Ishikawa (cell line): ENCODE results near the gene TMSB4X.
A peak's percentile ranks its signal among the peaks of the same experiment; 100 is the strongest.

ENCODE experiments used
- CEBPB ChIP-seq: IDR thresholded peaks from 2 replicates; pipeline ENCODE4 v1.6.1; 2012
- CREB1 ChIP-seq: IDR thresholded peaks from 2 replicates; pipeline ENCODE4 v1.6.1; 2012; ENCODE audit warnings: low read depth
- EGR1 ChIP-seq: IDR thresholded peaks from 2 replicates; pipeline ENCODE4 v1.6.1; 2012
- EP300 ChIP-seq: IDR thresholded peaks from 2 replicates; pipeline ENCODE4 v1.6.1; 2012; ENCODE audit warnings: borderline replicate concordance
- FOXM1 ChIP-seq: IDR thresholded peaks from 2 replicates; pipeline ENCODE4 v1.6.1; 2012; ENCODE audit warnings: low read depth, borderline replicate concordance
- MAX ChIP-seq: IDR thresholded peaks from 2 replicates; pipeline ENCODE4 v1.6.1; 2012
- NFIC ChIP-seq: IDR thresholded peaks from 2 replicates; pipeline ENCODE4 v1.6.1; 2012
- RAD21 ChIP-seq: IDR thresholded peaks from 2 replicates; pipeline ENCODE4 v1.6.1; 2012; ENCODE audit warnings: low read depth
- REST ChIP-seq: IDR thresholded peaks from 2 replicates; pipeline ENCODE4 v1.6.1; 2012; ENCODE audit warnings: low read depth, mild to moderate bottlenecking
- TAF1 ChIP-seq: IDR thresholded peaks from 2 replicates; pipeline ENCODE4 v1.6.1; 2012; ENCODE audit warnings: low read depth, mild to moderate bottlenecking
- TCF12 ChIP-seq: IDR thresholded peaks from 2 replicates; pipeline ENCODE4 v1.6.1; 2012; ENCODE audit warnings: low read depth
- TEAD4 ChIP-seq: IDR thresholded peaks from 2 replicates; pipeline ENCODE4 v1.6.1; 2012
- USF1 ChIP-seq: IDR thresholded peaks from 2 replicates; pipeline ENCODE4 v1.6.1; 2012
- YY1 ChIP-seq: IDR thresholded peaks from 2 replicates; pipeline ENCODE4 v1.6.1; 2012; ENCODE audit warnings: low read depth
- ZBTB7A ChIP-seq: IDR thresholded peaks from 2 replicates; pipeline ENCODE4 v1.6.1; 2012; ENCODE audit warnings: low read depth

Gene TMSB4X

GRCh38 chrX:12977761-12978204 lies 2.9 kb downstream of the TMSB4X start:
- TF ChIP-seq YY1: no peak
- TF ChIP-seq TAF1: no peak
- no peak for TF ChIP-seq NFIC
- no peak for TF ChIP-seq CEBPB
- TF ChIP-seq TEAD4: no peak
- TF ChIP-seq RAD21: no peak
- TF ChIP-seq EP300: no peak

GRCh38 chrX:12978205-12979025 lies 3.5 kb downstream of the TMSB4X start:
- TF ChIP-seq NFIC (0 out of 2 replicates have a peak, but pooled peaks have one; percentile 25), USF1 (no peak), FOXM1 (peak; percentile 24; the same call in 1 of the 2 replicates)

- TF ChIP-seq ZBTB7A: no peak
- TF ChIP-seq EGR1: no peak
- TF ChIP-seq FOXM1: no peak
- TF ChIP-seq TCF12: no peak
- no peak for TF ChIP-seq NFIC
- no peak for TF ChIP-seq RAD21
- TF ChIP-seq CREB1: no peak
- no peak for TF ChIP-seq MAX
Measured at GRCh38 chrX:12979026-12979607, 4.2 kb downstream of the TMSB4X start.

GRCh38 chrX:12979616-12980015 lies 4.7 kb downstream of the TMSB4X start:
- TF ChIP-seq ZBTB7A (no peak), TCF12 (no peak), EP300 (no peak), TAF1 (no peak), REST (no peak)

- TF ChIP-seq EGR1 (no peak), CEBPB (no peak), RAD21 (no peak), TAF1 (no peak), EP300 (no peak), CREB1 (no peak), REST (no peak), NFIC (no peak), YY1 (no peak)
Measured at GRCh38 chrX:12981880-12982279, 7.0 kb downstream of the TMSB4X start.

- TF ChIP-seq TEAD4: peak; percentile 73
- TF ChIP-seq TCF12: peak; percentile 86
- peak; percentile 70; the same call in 1 of the 2 replicates for TF ChIP-seq EP300
- peak; percentile 28; the same call in 1 of the 2 replicates for TF ChIP-seq RAD21
- TF ChIP-seq EGR1: no peak
- TF ChIP-seq USF1: no peak
- no peak for TF ChIP-seq CREB1
- TF ChIP-seq NFIC: peak; percentile 88
Measured at GRCh38 chrX:12984603-12985319, 9.9 kb downstream of the TMSB4X start.
